SK-N-SH (cell line): ENCODE measurements around the gene CSRNP3. TPM values are rescaled to one million over a fixed set of nuclear protein-coding genes. Genes with fewer than 3 reads are reported as not detected.

Experiments
- CTCF ChIA-PET: fragments of 300-600, 350-600 bp; formaldehyde crosslinking; extraction: SDS; loops from one replicate; lab custom pipeline; 2021; lab: Yijun Ruan, JAX
- POLR2A ChIA-PET: fragments of 350-600 bp; sonication (Branson Sonifier 250); formaldehyde crosslinking; extraction: SDS; loops from one replicate; lab custom pipeline; 2020; ENCODE audit warnings: antibody characterized with exemption, inconsistent platforms; lab: Yijun Ruan, JAX
- DNase-seq: peaks from one replicate; pipeline ENCODE4 v3.0.0; 2012
- H2AFZ ChIP-seq: fragments of 200-600 bp; sonication (generic); 2 replicates; pipeline ENCODE4 v1.8.1; 2016; ENCODE audit warnings: antibody characterized with exemption, mild to moderate bottlenecking, low read depth
- H3F3A ChIP-seq: fragments of 200-600 bp; sonication (generic); replicated peaks from 2 replicates; pipeline ENCODE3; 2016; ENCODE audit warnings: antibody characterized with exemption, mild to moderate bottlenecking; ENCODE audit not compliant: insufficient read depth
- H3K27ac ChIP-seq, 2 experiments: fragments of 200-500 bp in 1 of 2; fragments of 200-600 bp in 1 of 2; sonication (Bioruptor generic) in 1 of 2; sonication (generic), shearing (Covaris generic) in 1 of 2; 2 replicates each; pipeline versions ENCODE4 v1.5.1 to v1.6.1; 2014 to 2016; ENCODE audit warnings: low read depth in 2 of 2, inconsistent platforms in 1 of 2, low read length in 1 of 2, mild to moderate bottlenecking in 1 of 2, mixed read lengths in 1 of 2
- H3K27me3 ChIP-seq: fragments of 200-600 bp; sonication (generic), shearing (Covaris generic); 2 replicates; pipeline ENCODE4 v1.6.1; 2016; ENCODE audit warnings: mixed run types; ENCODE audit not compliant: insufficient read depth
- H3K36me3 ChIP-seq, 2 experiments: fragments of 200-500 bp in 1 of 2; fragments of 200-600 bp in 1 of 2; sonication (Bioruptor generic) in 1 of 2; sonication (generic) in 1 of 2; replicated peaks in 1 of 2; 2 replicates each; pipeline versions ENCODE3 to v1.5.1; 2014 to 2016; ENCODE audit warnings: low read length in 1 of 2, mild to moderate bottlenecking in 1 of 2; ENCODE audit not compliant: insufficient read depth in 2 of 2, control insufficient read depth in 1 of 2
- H3K4me1 ChIP-seq, 2 experiments: fragments of 200-500 bp in 1 of 2; fragments of 200-600 bp in 1 of 2; sonication (Bioruptor generic) in 1 of 2; sonication (generic), shearing (Covaris generic) in 1 of 2; 2 replicates each; pipeline versions ENCODE4 v1.5.1 to v1.6.1; 2014 to 2016; ENCODE audit warnings: low read depth in 1 of 2, low read length in 1 of 2, mixed run types in 1 of 2; ENCODE audit not compliant: insufficient read depth in 2 of 2, control insufficient read depth in 1 of 2
- H3K4me2 ChIP-seq: fragments of 200-600 bp; sonication (generic), shearing (Covaris generic); 2 replicates; pipeline ENCODE4 v1.6.1; 2017; ENCODE audit warnings: mixed run types
- H3K4me3 ChIP-seq, 2 experiments: fragments of 200-500 bp in 1 of 2; fragments of 200-600 bp in 1 of 2; sonication (Bioruptor generic) in 1 of 2; sonication (generic), shearing (Covaris generic) in 1 of 2; 2 replicates each; pipeline versions ENCODE4 v1.5.1 to v1.8.1; 2014 to 2016; ENCODE audit warnings: low read depth in 2 of 2, inconsistent platforms in 1 of 2, low read length in 1 of 2, mild to moderate bottlenecking in 1 of 2, mixed read lengths in 1 of 2, moderate library complexity in 1 of 2
- H3K79me2 ChIP-seq: fragments of 200-600 bp; sonication (generic); 2 replicates; pipeline ENCODE4 v1.8.1; 2017; ENCODE audit warnings: mild to moderate bottlenecking; ENCODE audit not compliant: insufficient read depth
- H3K9ac ChIP-seq: fragments of 200-600 bp; sonication (generic); 2 replicates; pipeline ENCODE4 v1.6.1; 2017; ENCODE audit warnings: mixed run types
- H3K9me2 ChIP-seq: fragments of 200-600 bp; sonication (generic); 2 replicates; pipeline ENCODE4 v1.6.1; 2017; ENCODE audit warnings: mixed run types
- H3K9me3 ChIP-seq: fragments of 200-600 bp; sonication (generic); 2 replicates; pipeline ENCODE4 v1.6.1; 2017; ENCODE audit warnings: mixed run types, mild to moderate bottlenecking, moderate library complexity
- H4K20me1 ChIP-seq: fragments of 200-600 bp; sonication (generic); 2 replicates; pipeline ENCODE4 v1.6.1; 2017; ENCODE audit warnings: mild to moderate bottlenecking, mixed run types; ENCODE audit not compliant: insufficient read depth
- EP300 ChIP-seq, 2 experiments: IDR thresholded peaks; 2 replicates each; pipeline versions ENCODE4 v1.4.0 to v1.6.1; 2012; ENCODE audit warnings: borderline replicate concordance in 1 of 2, low read depth in 1 of 2, low read length in 1 of 2
- FOSL2 ChIP-seq: IDR thresholded peaks from 2 replicates; pipeline ENCODE4 v1.4.0; 2012; ENCODE audit warnings: low read depth, mild to moderate bottlenecking, moderate library complexity, borderline replicate concordance
- FOXJ3 ChIP-seq: sonication (generic); formaldehyde crosslinking; IDR thresholded peaks from 2 replicates; pipeline ENCODE4 v1.5.1; 2020; ENCODE audit warnings: mild to moderate bottlenecking, missing genetic modification reagents
- GATA2 ChIP-seq: sonication (generic); formaldehyde crosslinking; IDR thresholded peaks from 2 replicates; pipeline ENCODE4 v1.5.0; 2020; ENCODE audit warnings: mild to moderate bottlenecking, missing genetic modification reagents
- JUND ChIP-seq: IDR thresholded peaks from 2 replicates; pipeline ENCODE4 v1.4.0; 2012
- MEF2A ChIP-seq: IDR thresholded peaks from 2 replicates; pipeline ENCODE4 v1.4.0; 2012; ENCODE audit warnings: low read depth, borderline replicate concordance
- MXI1 ChIP-seq: IDR thresholded peaks from 2 replicates; pipeline ENCODE4 v1.6.1; 2012; ENCODE audit warnings: mild to moderate bottlenecking, low read depth, low read length, improper control_type of control experiment
- POLR2AphosphoS5 ChIP-seq: IDR thresholded peaks from 2 replicates; pipeline ENCODE4 v1.6.1; 2012; ENCODE audit warnings: low read depth, low read length
- RFX5 ChIP-seq: IDR thresholded peaks from 2 replicates; pipeline ENCODE4 v1.6.1; 2012; ENCODE audit warnings: mild to moderate bottlenecking, improper control_type of control experiment, low read length
- SMC3 ChIP-seq: IDR thresholded peaks from 2 replicates; pipeline ENCODE4 v1.6.1; 2012; ENCODE audit warnings: low read depth, low read length, improper control_type of control experiment
- TCF12 ChIP-seq: IDR thresholded peaks from 2 replicates; pipeline ENCODE4 v1.4.0; 2012
- TEAD4 ChIP-seq: IDR thresholded peaks from 2 replicates; pipeline ENCODE4 v1.4.0; 2012; ENCODE audit warnings: mild to moderate bottlenecking, borderline replicate concordance; ENCODE audit not compliant: insufficient read depth
- WGBS: methylation state at CpG from one replicate; pipeline ENCODE4 v1.1.6; 2017; ENCODE audit warnings: low lambda C conversion rate; 5-methylcytosine and 5-hydroxymethylcytosine counted together
- polyA plus RNA-seq, 3 experiments: library from polyadenylated mRNA; depleted of rRNA; stranded (reverse); fragments of >200 nt; gene quantifications; 2 replicates each; pipeline ENCODE4 v1.2.3, GENCODE V29; 2012
- TF ChIP-seq, protein P1 (sequence below): fragments of 200-600 bp; sonication (generic); IDR thresholded peaks from 2 replicates; pipeline ENCODE4 v1.6.1; 2017; ENCODE audit warnings: antibody characterized with exemption, mild to moderate bottlenecking, moderate library complexity
- TF ChIP-seq, protein P2 (sequence below): fragments of 150-350 bp; IDR thresholded peaks from 2 replicates; pipeline ENCODE4 v1.6.1; 2016; ENCODE audit warnings: mild to moderate bottlenecking, low read depth, low read length

Gene CSRNP3
- polyA plus RNA-seq, 1 of the 3 experiments (the other 2 are of a cell fraction), result 1.0 TPM

- TF ChIP-seq, protein P1, sequence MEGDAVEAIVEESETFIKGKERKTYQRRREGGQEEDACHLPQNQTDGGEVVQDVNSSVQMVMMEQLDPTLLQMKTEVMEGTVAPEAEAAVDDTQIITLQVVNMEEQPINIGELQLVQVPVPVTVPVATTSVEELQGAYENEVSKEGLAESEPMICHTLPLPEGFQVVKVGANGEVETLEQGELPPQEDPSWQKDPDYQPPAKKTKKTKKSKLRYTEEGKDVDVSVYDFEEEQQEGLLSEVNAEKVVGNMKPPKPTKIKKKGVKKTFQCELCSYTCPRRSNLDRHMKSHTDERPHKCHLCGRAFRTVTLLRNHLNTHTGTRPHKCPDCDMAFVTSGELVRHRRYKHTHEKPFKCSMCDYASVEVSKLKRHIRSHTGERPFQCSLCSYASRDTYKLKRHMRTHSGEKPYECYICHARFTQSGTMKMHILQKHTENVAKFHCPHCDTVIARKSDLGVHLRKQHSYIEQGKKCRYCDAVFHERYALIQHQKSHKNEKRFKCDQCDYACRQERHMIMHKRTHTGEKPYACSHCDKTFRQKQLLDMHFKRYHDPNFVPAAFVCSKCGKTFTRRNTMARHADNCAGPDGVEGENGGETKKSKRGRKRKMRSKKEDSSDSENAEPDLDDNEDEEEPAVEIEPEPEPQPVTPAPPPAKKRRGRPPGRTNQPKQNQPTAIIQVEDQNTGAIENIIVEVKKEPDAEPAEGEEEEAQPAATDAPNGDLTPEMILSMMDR, result no peak
These were observed 231.0 kb downstream of the CSRNP3 start (continued) for GRCh38 chr2:165700531-165700930.

GRCh38 chr2:165701147-165701546 lies 231.6 kb downstream of the CSRNP3 start:
- Histone ChIP-seq H2AFZ (no peak overlapping the region), H3K9me3 (no peaks in the 10 kb centered on the region), H3K79me2 (no peaks in the 10 kb centered on the region), H3K9ac (no peak overlapping the region), H4K20me1 (no peaks in the 10 kb centered on the region), H3K27ac (no peak overlapping the region; a peak in 1 of 4 replicates)
- WGBS, result 59% methylated on average over 6 of the region's 6 CpGs
- ChIA-PET CTCF (interaction anchor here (0.9 to 2.6 kb wide), 11 partner anchors 15 to 684 kb away, joined by 3 to 17 read pairs (median 3); partner anchors contain the start of genes CSRNP3 and SCN3A), POLR2A (no interaction called here)
- no peak for DNase-seq
- TF ChIP-seq JUND, result no peak
- no peak for TF ChIP-seq GATA2 (CRISPR knock-in tag)
- TF ChIP-seq TCF12, result no peak
- no peak for TF ChIP-seq EP300 (IDR thresholded peaks at IDR 0.05; ENCODE audit: borderline replicate concordance in 1 of 2, low read depth in 1 of 2, low read length in 1 of 2)
- TF ChIP-seq TEAD4, result no peak
- no peak for TF ChIP-seq POLR2AphosphoS5
- TF ChIP-seq FOXJ3, result no peak
- no peak for TF ChIP-seq RFX5
- TF ChIP-seq SMC3, result no peak
- no peak for TF ChIP-seq FOSL2
- TF ChIP-seq, protein P1, result no peak
- TF ChIP-seq MEF2A, result no peak
- no peak for TF ChIP-seq MXI1
- TF ChIP-seq, protein P2, sequence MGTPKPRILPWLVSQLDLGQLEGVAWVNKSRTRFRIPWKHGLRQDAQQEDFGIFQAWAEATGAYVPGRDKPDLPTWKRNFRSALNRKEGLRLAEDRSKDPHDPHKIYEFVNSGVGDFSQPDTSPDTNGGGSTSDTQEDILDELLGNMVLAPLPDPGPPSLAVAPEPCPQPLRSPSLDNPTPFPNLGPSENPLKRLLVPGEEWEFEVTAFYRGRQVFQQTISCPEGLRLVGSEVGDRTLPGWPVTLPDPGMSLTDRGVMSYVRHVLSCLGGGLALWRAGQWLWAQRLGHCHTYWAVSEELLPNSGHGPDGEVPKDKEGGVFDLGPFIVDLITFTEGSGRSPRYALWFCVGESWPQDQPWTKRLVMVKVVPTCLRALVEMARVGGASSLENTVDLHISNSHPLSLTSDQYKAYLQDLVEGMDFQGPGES, result no peak
- TF ChIP-seq, all 33 proteins: peak for 0
- H3K4me3 ChIP-seq, result no peak overlapping the region
- H3K4me2 ChIP-seq, result no peak overlapping the region
- H3F3A ChIP-seq, result no peaks in the 10 kb centered on the region
- no peaks in the 10 kb centered on the region for H3K36me3 ChIP-seq
- H3K9me2 ChIP-seq, result no peaks in the 10 kb centered on the region
- H3K4me1 ChIP-seq, result peaks cover 5 to 13% of the 10 kb centered on the region in 2 experiments; a peak in 3 of 4 replicates
- H3K27me3 ChIP-seq, result no peaks in the 10 kb centered on the region
